ENCODE measurements around the gene KIR2DL3.

The KIR2DL3 gene

DNA sequence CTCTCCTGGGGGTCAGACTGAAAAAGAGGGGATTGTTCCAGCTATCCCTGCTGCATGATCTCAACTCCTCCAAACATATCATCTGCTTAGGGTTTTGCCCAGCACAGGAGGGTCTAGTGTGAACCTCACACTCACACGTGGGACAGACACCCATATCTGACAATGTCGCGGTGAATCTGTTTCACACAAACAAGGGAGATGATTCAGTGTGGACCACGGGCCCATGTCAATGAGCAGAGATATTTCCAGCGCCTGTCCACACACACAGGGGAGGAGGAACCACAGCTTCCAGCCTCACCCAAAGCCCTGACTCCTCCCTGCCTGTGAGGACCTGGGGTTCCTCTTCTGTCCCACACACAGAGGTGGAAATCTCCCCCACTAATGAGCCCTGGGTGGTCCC is 43.7 kb upstream of the KIR2DL3 start:
- Histone ChIP-seq H3K27ac (ENCODE audit: extremely low read depth, low read depth, low read length) (no peak overlapping the region), H3K36me3 (ENCODE audit: control insufficient read depth in 2 of 2, insufficient read depth in 1 of 2, low read length in 2 of 2) (no peaks in the 10 kb centered on the region), H3K4me3 (ENCODE audit: low read depth, low read length) (no peak overlapping the region), H3K4me1 (ENCODE audit: control insufficient read depth, insufficient read depth, low read length) (no peaks in the 10 kb centered on the region), H3K9me3 (ENCODE audit: control insufficient read depth, insufficient read depth, low read depth, low read length) (no peaks in the 10 kb centered on the region)
- no peak for TF ChIP-seq ZBTB8A (tag by site-specific recombination; IDR thresholded peaks at IDR 0.05)
- no peak for TF ChIP-seq ZNF596 (tag by site-specific recombination; IDR thresholded peaks at IDR 0.05)
- TF ChIP-seq ZNF211 (tag by site-specific recombination; IDR thresholded peaks at IDR 0.05; ENCODE audit: low read depth) = no peak
- no peak for TF ChIP-seq ZNF214 (tag by site-specific recombination; IDR thresholded peaks at IDR 0.05; ENCODE audit: borderline replicate concordance)
- no peak for TF ChIP-seq ZNF155 (tag by site-specific recombination; IDR thresholded peaks at IDR 0.05)
- TF ChIP-seq YY2 (tag by site-specific recombination; IDR thresholded peaks at IDR 0.05) = no peak
- ChIA-PET CTCF (interaction anchor here (0.7 to 1.0 kb wide), 2 partner anchors 20 to 1639 kb away, joined by 3 to 4 read pairs; no protein-coding TSS in a partner anchor), POLR2A (no interaction called here)

DNA sequence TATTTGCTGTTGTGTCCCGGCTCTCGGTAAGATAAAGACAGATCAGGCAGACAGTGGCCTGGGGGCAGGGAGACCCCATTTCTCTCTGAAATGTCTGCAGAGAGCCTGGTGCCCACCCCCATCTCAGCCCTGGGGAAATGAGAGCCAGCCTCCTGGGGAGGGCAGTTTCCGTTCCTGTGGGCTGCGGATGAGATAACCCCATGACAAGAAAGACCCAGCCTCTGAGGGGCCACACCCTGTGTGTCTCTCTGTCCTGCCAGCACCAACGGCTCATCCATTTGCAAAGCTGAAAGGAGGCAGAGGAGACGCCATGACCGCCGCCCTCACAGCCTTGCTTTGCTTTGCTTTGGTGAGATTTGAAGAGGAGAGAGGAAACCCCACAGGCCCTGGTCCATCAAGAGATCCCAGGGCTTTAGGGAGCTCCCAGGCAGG is 42.2 kb upstream of the KIR2DL3 start:
- Histone ChIP-seq H3K27ac (ENCODE audit: extremely low read depth, low read depth, low read length) (no peak overlapping the region), H3K4me3 (ENCODE audit: low read depth, low read length) (no peak overlapping the region), H3K9me3 (ENCODE audit: control insufficient read depth, insufficient read depth, low read depth, low read length) (no peaks in the 10 kb centered on the region), H3K4me1 (ENCODE audit: control insufficient read depth, insufficient read depth, low read length) (no peaks in the 10 kb centered on the region), H3K36me3 (ENCODE audit: control insufficient read depth in 2 of 2, insufficient read depth in 1 of 2, low read length in 2 of 2) (no peaks in the 10 kb centered on the region)
- ChIA-PET POLR2A (no interaction called here), CTCF (interaction anchor here (0.6 to 1.0 kb wide), 2 partner anchors 22 to 34 kb away, joined by 3 to 6 read pairs; no protein-coding TSS in a partner anchor)
- TF ChIP-seq, protein P1, sequence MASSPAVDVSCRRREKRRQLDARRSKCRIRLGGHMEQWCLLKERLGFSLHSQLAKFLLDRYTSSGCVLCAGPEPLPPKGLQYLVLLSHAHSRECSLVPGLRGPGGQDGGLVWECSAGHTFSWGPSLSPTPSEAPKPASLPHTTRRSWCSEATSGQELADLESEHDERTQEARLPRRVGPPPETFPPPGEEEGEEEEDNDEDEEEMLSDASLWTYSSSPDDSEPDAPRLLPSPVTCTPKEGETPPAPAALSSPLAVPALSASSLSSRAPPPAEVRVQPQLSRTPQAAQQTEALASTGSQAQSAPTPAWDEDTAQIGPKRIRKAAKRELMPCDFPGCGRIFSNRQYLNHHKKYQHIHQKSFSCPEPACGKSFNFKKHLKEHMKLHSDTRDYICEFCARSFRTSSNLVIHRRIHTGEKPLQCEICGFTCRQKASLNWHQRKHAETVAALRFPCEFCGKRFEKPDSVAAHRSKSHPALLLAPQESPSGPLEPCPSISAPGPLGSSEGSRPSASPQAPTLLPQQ (tag by site-specific recombination; IDR thresholded peaks at IDR 0.05) = no peak
- TF ChIP-seq, protein P2, sequence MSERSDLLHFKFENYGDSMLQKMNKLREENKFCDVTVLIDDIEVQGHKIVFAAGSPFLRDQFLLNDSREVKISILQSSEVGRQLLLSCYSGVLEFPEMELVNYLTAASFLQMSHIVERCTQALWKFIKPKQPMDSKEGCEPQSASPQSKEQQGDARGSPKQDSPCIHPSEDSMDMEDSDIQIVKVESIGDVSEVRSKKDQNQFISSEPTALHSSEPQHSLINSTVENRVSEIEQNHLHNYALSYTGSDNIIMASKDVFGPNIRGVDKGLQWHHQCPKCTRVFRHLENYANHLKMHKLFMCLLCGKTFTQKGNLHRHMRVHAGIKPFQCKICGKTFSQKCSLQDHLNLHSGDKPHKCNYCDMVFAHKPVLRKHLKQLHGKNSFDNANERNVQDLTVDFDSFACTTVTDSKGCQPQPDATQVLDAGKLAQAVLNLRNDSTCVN (tag by site-specific recombination; optimal IDR thresholded peaks at IDR 0.05) = no peak
- TF ChIP-seq MZF1 (tag by site-specific recombination; IDR thresholded peaks at IDR 0.05; ENCODE audit: borderline replicate concordance) (no peak), KLF9 (tag by site-specific recombination; IDR thresholded peaks at IDR 0.05; ENCODE audit: low read depth) (no peak), ZNF610 (tag by site-specific recombination; IDR thresholded peaks at IDR 0.05; ENCODE audit: borderline replicate concordance) (no peak), ZNF843 (tag by site-specific recombination; IDR thresholded peaks at IDR 0.05) (no peak)
- TF ChIP-seq, protein P3, sequence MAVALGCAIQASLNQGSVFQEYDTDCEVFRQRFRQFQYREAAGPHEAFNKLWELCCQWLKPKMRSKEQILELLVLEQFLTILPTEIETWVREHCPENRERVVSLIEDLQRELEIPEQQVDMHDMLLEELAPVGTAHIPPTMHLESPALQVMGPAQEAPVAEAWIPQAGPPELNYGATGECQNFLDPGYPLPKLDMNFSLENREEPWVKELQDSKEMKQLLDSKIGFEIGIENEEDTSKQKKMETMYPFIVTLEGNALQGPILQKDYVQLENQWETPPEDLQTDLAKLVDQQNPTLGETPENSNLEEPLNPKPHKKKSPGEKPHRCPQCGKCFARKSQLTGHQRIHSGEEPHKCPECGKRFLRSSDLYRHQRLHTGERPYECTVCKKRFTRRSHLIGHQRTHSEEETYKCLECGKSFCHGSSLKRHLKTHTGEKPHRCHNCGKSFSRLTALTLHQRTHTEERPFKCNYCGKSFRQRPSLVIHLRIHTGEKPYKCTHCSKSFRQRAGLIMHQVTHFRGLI (tag by site-specific recombination; IDR thresholded peaks at IDR 0.05) = no peak
- TF ChIP-seq, protein P4, sequence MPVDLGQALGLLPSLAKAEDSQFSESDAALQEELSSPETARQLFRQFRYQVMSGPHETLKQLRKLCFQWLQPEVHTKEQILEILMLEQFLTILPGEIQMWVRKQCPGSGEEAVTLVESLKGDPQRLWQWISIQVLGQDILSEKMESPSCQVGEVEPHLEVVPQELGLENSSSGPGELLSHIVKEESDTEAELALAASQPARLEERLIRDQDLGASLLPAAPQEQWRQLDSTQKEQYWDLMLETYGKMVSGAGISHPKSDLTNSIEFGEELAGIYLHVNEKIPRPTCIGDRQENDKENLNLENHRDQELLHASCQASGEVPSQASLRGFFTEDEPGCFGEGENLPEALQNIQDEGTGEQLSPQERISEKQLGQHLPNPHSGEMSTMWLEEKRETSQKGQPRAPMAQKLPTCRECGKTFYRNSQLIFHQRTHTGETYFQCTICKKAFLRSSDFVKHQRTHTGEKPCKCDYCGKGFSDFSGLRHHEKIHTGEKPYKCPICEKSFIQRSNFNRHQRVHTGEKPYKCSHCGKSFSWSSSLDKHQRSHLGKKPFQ (tag by site-specific recombination; IDR thresholded peaks at IDR 0.05) = no peak
- TF ChIP-seq, protein P5, sequence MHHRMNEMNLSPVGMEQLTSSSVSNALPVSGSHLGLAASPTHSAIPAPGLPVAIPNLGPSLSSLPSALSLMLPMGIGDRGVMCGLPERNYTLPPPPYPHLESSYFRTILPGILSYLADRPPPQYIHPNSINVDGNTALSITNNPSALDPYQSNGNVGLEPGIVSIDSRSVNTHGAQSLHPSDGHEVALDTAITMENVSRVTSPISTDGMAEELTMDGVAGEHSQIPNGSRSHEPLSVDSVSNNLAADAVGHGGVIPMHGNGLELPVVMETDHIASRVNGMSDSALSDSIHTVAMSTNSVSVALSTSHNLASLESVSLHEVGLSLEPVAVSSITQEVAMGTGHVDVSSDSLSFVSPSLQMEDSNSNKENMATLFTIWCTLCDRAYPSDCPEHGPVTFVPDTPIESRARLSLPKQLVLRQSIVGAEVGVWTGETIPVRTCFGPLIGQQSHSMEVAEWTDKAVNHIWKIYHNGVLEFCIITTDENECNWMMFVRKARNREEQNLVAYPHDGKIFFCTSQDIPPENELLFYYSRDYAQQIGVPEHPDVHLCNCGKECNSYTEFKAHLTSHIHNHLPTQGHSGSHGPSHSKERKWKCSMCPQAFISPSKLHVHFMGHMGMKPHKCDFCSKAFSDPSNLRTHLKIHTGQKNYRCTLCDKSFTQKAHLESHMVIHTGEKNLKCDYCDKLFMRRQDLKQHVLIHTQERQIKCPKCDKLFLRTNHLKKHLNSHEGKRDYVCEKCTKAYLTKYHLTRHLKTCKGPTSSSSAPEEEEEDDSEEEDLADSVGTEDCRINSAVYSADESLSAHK (tag by site-specific recombination; IDR thresholded peaks at IDR 0.05) = no peak

Data from HEK293 (cell line).